B cell (primary cell): Measurements from ENCODE around the gene ASGR2.

ENCODE experiments used
- EZH2 ChIP-seq: IDR thresholded peaks from 2 replicates; pipeline ENCODE4 v1.6.1; 2012; ENCODE audit warnings: borderline replicate concordance, low read depth, mild to moderate bottlenecking, moderate library complexity, low read length; ENCODE audit not compliant: insufficient read depth, poor library complexity, severe bottlenecking
- TF ChIP-seq, protein P1 (sequence below): fragments of 200-600 bp; IDR thresholded peaks from one replicate; pipeline ENCODE4 v1.8.0; 2022; ENCODE audit warnings: antibody characterized with exemption, mild to moderate bottlenecking

DNA sequence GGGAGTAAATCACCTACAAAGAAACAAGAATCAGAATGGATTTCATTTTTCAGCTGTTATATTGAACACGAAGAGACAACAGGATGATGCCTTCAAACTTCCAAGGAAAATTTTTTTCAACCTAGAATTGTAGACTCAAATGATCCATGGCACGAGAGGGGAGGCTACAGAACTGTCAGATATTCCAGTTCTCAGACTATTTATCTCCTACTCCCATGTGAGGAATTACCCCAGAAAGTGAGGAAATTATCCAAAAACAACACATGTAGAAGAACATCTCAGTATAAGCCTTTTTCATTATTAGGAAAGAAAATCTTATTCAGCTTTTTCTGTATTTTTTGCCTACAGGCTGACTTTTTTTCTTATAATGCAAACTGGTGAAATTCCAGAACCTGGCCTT, 5.5 kb upstream of the ASGR2 start:
- TF ChIP-seq, protein P1, sequence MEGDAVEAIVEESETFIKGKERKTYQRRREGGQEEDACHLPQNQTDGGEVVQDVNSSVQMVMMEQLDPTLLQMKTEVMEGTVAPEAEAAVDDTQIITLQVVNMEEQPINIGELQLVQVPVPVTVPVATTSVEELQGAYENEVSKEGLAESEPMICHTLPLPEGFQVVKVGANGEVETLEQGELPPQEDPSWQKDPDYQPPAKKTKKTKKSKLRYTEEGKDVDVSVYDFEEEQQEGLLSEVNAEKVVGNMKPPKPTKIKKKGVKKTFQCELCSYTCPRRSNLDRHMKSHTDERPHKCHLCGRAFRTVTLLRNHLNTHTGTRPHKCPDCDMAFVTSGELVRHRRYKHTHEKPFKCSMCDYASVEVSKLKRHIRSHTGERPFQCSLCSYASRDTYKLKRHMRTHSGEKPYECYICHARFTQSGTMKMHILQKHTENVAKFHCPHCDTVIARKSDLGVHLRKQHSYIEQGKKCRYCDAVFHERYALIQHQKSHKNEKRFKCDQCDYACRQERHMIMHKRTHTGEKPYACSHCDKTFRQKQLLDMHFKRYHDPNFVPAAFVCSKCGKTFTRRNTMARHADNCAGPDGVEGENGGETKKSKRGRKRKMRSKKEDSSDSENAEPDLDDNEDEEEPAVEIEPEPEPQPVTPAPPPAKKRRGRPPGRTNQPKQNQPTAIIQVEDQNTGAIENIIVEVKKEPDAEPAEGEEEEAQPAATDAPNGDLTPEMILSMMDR: no peak
- TF ChIP-seq EZH2: no peak
